NB4 (cell line): ENCODE results near the gene ATP6V0C.

ENCODE experiments used
- MYC ChIP-seq: IDR thresholded peaks from 2 replicates; pipeline ENCODE4 v1.6.1; 2011; ENCODE audit warnings: low read depth, low read length
- TF ChIP-seq, protein P1 (sequence below): IDR thresholded peaks from one replicate; pipeline ENCODE4 v1.5.1; 2012; ENCODE audit warnings: low read depth, low read length

DNA sequence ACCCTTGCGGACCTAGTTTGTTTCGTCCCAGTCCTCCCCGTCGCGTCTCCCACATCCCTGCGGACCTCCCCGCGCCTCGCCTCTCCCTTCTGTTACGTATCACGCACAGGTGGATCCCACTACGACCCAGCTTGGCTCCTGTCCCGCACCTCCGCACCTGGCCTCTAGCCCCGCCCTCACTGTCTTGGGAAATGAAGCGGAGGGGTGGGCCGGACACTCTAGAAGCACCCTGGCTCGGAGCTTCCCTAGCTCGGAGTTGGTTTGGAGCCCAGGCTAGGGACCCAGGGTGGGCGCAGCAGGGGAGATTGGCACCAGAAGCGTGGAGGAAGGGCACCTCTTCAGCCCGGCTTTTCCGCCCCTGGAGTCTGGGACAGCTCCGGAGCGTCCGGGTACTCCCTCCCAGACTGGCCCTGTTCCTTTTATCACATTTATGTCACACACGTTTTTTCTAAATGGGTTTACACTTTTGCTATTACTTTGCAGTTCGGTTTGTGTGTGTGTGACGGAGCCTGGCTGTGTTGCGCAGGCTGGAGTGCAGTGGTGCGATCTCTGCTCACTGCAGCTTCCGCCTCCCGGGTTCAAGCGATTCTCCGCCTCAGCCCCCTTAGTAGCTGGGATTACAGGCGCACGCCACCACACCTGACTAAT lies 18.9 kb downstream of the ATP6V0C start:
- TF ChIP-seq, protein P1, sequence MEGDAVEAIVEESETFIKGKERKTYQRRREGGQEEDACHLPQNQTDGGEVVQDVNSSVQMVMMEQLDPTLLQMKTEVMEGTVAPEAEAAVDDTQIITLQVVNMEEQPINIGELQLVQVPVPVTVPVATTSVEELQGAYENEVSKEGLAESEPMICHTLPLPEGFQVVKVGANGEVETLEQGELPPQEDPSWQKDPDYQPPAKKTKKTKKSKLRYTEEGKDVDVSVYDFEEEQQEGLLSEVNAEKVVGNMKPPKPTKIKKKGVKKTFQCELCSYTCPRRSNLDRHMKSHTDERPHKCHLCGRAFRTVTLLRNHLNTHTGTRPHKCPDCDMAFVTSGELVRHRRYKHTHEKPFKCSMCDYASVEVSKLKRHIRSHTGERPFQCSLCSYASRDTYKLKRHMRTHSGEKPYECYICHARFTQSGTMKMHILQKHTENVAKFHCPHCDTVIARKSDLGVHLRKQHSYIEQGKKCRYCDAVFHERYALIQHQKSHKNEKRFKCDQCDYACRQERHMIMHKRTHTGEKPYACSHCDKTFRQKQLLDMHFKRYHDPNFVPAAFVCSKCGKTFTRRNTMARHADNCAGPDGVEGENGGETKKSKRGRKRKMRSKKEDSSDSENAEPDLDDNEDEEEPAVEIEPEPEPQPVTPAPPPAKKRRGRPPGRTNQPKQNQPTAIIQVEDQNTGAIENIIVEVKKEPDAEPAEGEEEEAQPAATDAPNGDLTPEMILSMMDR, result no peak
- no peak for TF ChIP-seq MYC
